NCI-H2107 treated with DMSO at 0.1 percent for 48 hours (cell line): ENCODE measurements around the gene GMPPA.

Experiments
- DNase-seq: peaks from one replicate; lab custom pipeline; 2025; ENCODE audit not compliant: unreplicated experiment; lab: John Stamatoyannopoulos, UW

The GMPPA gene

DNA sequence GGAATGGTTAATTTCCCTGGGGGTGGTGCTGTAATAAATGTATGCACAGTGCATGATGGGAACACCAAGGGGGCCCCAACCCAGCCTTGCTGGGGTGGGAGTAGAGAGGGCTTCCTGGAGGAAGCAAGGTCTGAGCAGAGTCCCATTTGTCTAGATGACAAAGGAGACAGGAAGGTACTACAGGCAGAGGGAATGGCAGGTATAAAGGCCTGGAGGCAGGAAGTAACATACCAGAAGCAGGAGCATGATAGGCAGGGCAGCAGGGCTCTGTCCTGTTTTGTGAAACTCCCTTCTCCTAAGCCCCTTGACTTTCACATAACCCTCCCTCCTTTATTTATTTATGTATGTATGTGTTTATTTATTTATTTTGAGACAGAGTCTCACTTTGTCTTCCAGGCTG, 3.9 kb downstream of the GMPPA start:
- no peak for DNase-seq

DNA sequence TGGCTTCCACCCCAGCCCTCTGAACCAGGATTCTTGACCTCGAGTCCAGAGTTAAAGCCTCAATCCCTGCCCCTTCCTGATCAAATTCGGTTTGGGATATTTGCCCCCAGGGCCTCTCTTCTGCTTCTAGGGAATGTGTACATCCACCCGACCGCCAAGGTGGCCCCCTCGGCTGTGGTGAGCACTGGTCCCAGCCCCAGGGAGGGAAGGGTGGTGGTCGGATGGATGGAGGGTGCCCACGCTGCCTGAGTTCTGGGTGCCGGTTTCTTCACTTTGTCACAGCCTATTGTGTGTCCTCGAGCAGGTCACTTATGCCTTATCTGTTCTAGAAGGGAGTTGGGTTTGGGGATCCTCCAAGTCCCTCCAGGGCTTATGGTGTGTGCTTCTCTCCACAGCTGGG, 6.9 kb downstream of the GMPPA start:
- DNase-seq = no peak

GRCh38 chr2:219506153-219506801, 7.6 kb downstream of the GMPPA start:
- no peak for DNase-seq

GRCh38 chr2:219506802-219507526, 8.3 kb downstream of the GMPPA start:
- DNase-seq = no peak

DNA sequence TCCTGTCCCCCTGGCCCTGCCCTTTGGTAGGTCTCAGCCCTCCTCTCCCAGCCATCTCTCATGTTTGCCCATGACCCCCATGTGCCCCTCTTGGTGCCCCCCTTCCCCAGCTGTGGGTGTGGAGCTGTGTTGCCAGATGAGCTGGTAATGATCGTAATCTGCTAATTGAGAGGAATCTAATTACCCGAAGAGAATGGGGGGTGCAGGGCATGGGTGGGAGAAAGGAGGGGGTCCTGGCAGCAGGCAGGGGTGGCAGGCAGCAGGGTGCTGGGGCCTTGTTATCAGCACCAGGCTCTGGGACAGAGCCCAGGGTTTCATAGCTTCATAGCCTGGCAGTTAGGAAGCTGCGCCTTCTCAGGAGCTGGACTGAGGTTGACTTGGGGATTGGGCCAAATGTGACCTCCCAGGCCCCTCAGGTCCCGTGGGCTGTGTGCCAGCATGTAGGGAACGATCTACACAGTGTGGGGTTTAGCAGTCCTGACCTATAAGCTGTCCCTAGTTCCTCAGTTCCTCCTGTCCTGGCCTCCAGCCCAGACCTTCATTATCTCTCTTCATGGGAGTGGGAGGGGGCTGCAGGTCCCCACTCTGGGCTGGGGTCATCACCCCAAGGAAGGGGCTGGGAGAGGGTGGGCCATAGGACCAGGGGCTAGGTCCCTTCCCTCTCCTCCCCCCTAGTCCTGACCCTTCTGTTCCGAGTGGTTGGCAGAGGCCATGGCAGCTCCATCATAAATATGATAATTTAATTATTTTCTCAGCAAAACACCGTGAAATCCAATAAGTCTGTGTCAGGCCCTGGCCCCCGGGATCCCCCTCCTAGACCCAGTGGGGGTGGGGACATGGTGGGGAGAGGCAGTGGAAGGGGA, 9.1 kb downstream of the GMPPA start:
- DNase-seq = no peak

- no peak for DNase-seq
These were observed 9.7 kb downstream of the GMPPA start for GRCh38 chr2:219508444-219508734.

- no peak for DNase-seq
These were observed 10.5 kb downstream of the GMPPA start for GRCh38 chr2:219508971-219509779.

DNA sequence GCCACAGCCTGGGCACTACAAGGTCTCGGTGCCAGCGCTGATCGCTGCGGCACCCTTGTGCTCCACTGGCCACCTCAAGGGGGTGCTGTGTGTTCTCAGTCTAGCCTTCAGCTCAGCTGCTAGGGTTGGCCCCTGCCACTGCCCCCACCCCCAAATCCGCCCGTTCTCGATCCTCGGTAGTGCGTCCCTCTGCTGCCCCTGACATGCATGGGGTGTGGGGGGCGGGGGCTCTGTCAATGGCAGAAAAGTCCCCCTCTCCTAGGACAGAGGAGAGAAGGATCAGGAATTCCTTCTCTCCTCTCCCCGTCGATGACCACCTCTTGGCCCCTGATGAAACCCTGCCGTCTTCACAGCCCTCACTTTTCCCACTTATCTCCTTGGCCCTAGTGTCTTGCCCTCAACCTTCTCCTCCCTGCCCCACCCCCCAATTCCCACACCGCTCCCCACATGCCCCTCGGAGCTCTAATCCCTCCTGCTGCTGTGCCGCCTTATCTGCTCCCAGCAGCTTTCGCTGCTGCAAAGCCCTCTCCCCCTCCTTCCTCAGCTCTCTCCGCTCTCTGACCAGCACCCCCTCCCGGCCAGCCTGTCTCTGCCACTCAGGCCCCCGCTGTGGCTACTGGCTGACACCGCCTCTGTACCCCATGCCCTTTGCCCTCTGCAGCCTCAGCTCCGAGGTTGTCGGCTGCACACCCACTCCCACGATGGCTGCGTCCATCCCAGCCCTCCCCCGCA, 11.3 kb downstream of the GMPPA start:
- DNase-seq = no peak

- no peak for DNase-seq
These were observed 11.9 kb downstream of the GMPPA start for GRCh38 chr2:219510512-219511135.

DNA sequence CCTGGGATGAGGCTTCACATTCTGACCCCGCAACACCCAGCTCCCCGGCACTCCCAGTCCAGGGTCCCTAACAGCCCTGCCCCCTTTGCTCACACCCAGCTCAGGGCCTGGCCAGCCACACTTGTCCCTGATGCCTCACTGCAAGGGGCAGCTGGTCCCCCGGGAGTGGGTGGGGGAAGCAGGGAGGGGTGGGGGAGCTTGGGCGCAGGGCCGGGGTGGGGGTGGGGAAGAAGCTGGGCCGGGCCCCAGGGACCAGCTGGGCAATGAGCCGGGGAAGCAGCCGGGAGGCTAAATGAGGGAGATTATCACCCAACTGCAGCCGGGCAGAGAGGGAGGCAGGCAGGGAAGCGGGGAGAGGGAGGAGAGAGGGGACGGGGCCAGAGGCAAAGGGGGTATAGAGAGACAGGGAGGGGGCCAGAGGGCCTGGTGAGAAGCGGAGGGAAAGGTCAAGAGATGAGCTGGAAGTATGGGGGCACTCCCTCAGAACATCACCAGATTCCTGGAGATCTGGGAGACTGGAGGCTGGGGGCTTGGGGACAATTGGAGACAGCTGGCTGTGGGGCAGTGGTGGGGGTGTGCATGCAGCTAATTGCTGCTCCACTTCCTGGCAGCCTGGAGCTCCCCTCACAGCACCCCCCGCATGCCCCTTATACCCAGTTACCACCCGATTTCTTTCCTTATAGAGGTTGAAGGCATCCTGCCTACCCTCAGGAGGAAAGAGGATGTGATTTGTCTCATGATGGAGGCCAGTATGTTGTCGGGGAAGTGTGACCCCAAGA, 13.0 kb downstream of the GMPPA start:
- no peak for DNase-seq

DNA sequence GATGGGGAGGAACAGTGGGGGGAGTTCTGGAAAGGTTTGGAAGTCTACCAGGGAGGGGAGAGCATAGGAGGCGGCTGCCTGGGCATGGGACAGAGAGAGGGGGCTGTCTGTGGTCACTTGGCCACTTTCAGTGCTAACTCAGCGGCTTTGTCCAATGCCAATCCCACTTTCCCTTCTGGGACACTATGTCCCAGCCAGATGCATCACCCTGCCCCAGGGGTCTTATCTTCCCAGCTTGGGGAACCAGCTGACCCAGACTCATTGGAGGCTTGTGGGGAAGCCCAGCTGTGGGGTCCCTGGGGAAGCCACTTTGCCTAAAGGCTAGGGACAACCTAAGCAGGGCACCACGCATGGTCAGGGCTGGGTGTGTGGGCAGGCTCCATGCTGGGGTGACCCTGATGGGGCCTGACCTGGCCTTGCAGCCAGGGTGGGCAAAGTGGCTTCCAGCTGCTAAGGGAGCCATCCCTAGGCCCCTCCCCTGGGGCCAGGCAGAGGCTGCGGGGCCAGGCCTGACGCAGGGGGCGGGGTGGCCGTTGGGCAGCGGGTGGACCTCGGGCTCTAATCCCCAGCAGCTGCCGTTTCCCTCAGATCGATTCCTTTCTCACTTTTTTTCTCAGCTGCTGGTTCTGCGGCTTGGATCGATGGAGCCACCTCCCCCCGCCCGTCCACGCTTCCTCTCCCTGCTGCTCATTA, 14.0 kb downstream of the GMPPA start:
- DNase-seq = no peak

DNA sequence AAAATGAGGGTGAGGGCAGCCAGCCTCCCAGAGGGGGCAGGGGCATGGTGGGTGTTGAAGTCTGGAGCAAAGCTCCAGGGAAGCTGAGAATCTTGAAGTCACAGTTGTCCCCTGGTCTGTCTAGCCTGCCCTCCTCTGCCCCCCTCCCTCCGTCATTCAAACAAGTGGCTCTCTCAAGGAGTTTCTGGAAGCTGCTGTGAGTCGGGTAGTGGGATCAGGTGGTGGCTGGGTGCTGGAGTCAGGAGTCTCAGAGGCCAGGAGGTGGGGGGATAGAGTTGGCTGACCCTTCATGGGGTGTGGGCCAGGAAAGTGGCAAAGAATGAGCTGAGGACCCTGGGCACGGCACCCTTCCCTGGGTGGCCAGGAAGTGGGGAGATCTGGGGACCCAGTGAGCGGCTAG, 15.1 kb downstream of the GMPPA start:
- DNase-seq = no peak

DNA sequence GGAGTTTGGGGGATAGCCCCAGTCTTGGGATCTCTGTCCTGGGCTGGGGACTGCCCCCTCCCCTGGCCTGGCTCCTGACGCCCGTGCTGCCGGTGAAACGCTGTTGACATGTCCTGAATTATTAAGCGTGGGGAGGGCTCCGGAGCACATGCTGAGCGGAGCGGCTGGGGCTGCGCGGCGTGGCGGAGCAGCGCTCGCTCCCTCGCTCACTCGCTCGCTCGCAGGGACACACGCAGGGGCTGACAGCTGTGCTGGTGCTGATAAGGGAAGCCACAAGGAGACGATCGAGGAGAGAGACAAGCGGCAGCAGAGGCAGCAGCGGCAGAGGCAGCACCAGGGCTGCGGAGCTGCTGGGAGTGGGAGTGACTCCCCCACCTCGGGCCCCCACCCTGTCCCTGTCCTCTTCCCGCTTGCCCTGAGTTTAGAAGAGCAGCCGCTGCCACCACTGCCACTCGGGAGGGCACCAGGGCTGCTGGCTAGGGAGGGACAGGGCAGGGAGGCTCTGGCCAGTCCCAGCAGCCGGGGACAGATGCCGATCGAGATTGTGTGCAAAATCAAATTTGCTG, 15.6 kb downstream of the GMPPA start, which contains the start of gene ASIC4:
TSS of gene ASIC4 (plus strand) at position 287 of the 566 bp plus-strand sequence. CDS start at position 530, 243 bp downstream.
- DNase-seq = no peak

- no peak for DNase-seq
These were observed 16.1 kb downstream of the GMPPA start for GRCh38 chr2:219514836-219515235.

DNA sequence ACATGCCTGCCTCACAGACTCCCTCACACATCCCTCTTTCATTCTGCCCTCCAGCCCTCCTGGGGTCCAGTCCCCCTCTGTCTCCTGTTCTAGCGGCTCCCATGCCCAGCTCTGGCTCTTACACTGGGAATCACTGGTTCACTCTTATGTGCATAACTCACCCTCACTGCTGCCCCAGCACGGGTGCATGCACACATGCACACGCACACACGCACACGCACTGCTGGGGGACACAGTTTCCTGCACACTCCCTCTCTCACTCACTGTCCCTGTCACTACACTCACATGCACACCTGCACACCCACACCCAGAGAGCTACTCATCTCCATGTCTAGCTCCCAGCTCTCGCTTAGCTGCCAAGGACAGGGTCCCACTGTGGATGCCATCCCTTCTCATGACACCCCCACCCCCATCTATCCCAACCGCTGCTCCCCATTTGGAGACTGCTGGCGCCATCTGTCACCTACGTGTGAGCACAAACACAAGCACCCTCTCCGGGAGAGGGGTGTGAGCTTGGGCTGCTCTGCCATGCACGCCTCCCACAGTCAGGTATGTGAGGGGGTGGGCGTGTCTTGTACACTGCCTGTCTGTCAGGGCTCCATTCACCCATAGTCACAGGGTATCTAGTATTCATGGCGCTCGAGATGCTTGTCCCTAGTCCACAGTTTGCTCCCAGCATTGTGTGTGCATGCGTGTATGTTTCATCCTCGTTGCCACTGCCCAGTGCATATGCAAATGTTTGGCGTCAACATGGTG, 17.4 kb downstream of the GMPPA start:
- no peak for DNase-seq

DNA sequence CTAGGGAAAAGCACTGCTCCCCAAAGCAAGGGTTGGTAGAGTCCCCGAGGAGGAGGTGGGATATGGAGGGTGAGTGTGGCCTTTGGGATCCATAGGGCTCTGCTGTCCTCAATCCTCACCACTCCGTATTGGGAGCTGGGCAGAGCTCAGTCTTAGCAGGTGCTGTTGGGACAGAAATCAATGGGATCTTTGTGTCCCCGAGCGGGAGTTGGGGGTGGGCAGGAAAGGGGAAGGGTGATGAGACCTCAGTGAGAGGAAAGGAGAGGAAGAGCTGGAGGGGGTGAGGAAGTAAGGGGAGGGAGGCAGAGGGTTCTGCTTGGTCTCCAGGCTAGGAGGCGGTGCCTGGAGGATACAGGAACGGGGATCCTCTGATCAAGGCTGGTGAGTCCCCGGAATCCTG, 18.2 kb downstream of the GMPPA start:
- no peak for DNase-seq

- no peak for DNase-seq
These were observed 19.5 kb downstream of the GMPPA start for GRCh38 chr2:219517954-219518778.
